Right renal cortex interstitium (tissue), 3 donors: Measurements from ENCODE around the gene F2R. TPM values are rescaled to one million over a fixed set of nuclear protein-coding genes. Genes with fewer than 3 reads are reported as not detected.
"Not testable (repeated sequence)": the region's sequence is repeated elsewhere in the genome, so short reads cannot be mapped to it uniquely, and the experiment has no call there.

ENCODE experiments used
- DNase-seq, 3 donors: peaks; one replicate each; pipeline ENCODE4 v3.0.0-alpha.2; 2013; ENCODE audit warnings: low read depth in 3 of 3, low spot score in 2 of 3
- polyA plus RNA-seq, 3 donors: library from polyadenylated mRNA; unstranded; fragments of 120-200 nt; gene quantifications; one replicate each; pipeline ENCODE4 v1.2.1, GENCODE V29; 2013; ENCODE audit not compliant: insufficient read length in 3 of 3

Gene F2R
- 10 to 100 TPM; 66.3 to 75.6 (median 70.0) TPM for polyA plus RNA-seq

DNA sequence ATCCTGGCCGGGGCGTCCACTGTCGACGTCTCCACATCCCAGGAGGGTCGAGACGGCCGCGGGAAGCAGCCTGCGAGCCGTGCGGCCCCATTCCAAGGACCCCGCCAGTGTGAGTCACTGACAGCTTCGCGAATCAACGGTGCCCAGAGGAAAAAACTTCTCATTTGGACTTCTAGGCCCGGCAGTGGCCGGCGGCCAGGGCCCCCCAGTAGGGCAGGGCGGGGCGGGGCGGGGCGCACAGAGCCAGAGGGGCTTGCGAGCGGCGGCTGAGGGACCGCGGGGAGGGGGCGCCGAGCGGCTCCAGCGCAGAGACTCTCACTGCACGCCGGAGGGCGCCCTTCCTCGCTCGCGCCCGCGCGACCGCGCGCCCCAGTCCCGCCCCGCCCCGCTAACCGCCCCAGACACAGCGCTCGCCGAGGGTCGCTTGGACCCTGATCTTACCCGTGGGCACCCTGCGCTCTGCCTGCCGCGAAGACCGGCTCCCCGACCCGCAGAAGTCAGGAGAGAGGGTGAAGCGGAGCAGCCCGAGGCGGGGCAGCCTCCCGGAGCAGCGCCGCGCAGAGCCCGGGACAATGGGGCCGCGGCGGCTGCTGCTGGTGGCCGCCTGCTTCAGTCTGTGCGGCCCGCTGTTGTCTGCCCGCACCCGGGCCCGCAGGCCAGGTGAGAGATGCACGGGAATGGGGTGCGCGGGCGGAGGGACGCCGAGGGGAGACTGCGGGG, at the start of gene F2R:
F2R (plus strand) TSS at position 391 of the 720 bp plus-strand sequence; CDS start at position 573, 182 bp downstream.
- peak in 1 of 3 donors; percentile 69 for DNase-seq

DNA sequence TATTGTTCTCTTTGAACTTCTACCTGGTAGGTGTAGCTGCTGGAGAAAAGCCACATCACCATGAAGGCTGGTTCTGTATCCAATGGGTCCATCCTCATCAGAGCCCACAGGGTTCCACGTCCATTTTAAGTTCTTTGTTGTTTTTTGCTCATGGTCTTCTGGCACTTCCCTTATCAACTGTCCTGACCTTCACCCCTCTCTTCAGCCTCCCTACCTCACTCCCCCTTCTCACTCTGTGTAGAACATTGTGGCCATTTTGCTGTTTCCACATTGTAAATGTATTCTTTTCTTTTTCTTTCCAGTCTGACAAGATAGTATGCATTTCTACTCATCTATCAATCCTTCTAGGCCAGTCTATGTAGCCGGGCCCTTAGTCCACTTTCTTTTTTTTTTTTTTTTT, 48.4 kb upstream of the F2R start:
- no peak for DNase-seq

DNA sequence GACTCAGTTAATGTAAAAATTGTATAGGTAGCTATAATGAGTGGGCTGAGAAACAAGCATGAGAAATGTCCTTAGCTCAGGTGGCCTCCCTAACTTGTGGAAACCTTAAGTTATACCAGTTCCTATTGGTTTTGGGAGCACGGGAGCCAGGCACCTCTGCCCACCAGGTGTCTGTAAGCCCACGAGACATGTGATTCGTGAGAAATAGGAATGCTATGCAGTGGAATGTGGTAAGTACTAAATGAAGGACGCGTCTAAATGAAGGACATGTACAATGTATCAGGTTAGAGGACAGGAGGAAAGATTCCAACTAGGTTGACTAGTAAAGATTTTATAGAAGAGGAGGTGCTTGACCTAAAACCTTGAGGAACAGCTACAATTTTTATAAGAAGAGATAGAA, 46.7 kb upstream of the F2R start:
- no peak for DNase-seq

DNA sequence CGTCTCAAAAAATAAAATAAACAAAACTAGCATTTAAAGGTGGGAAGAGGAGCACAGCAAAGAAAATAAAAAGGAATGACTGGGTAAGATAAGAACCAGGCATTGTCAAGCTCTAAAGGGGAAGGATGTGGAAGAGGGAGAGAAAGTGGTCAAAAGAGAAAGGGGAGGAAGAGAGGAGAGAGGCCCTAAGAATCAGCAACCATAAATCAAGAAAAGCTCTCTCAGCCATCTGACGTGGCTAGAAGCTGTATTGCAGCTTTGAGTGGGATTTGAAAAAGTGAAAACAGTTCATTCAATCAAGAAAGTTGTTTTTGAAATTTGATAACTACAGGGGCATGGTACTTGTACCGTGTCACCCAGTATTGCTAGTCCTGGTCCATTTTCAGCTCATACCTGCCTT, 45.4 kb upstream of the F2R start:
- DNase-seq, result no peak

DNA sequence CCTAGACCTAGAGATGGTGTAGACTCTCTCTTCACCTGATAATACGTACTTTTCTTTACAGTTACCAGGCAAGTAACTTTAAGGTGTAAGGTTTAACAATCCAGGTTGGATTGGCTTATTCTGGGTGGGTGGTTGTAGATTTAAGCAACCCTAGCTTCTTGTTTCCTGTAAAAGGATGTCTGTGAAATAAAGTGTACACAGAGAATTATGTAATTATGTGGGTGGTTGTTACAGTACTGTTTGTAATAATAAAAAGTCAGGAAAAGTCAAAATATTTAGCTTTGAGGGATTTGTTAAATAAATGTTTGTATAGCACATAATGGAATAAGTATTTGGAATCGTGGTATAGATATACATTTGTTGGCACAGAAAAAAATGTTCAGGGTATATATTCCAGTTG, 43.7 kb upstream of the F2R start:
- DNase-seq, result no peak

DNA sequence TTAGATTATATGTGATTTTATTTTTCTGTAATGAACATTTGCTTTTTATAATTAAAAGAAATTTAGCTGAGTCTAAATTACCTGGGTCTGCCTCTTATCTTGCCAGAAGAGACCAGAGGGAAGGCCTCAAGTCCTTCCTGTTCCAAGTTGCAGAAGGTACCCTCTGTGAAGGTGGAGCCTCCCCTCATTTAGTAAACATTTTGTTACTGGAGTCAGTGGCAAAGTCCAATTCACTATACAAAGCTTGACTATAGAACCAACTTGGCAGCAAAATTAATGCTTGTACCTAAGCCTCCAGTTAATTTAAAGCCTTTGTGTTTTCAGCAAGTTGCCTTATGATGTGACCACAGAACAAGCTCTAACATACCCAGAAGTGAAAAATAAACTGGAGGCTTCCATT, 42.8 kb upstream of the F2R start:
- no peak for DNase-seq

DNA sequence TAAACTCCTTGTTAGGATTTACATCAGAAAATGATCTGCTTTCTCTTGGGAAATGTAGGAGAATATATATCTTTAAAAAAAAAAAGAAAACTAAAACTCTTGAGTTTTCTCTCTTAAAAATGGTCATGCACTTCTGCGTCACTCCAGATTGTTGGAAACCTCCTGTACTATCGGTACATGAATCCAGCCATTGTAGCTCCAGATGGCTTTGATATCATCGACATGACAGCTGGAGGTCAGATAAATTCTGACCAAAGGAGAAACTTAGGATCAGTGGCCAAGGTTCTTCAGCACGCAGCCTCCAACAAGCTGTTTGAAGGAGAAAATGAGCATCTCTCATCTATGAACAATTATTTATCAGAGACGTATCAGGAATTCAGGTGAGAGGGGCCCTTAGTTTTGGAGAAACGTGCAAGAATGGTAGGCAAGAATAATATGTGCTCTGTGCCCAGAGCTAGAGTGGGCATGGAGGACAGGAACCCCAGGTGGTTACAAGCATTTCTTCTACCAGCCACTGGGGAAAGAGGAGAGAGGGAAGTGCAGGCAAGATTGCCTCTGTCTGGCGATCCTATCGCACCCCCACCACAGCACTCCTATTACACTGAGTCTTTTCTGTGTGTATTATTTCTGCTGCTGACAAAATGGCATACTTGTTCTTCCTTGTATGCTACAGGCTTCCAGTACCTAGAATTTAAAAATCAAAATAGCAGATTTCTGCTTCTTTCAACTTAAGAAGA, 41.4 kb upstream of the F2R start:
- no peak for DNase-seq

DNA sequence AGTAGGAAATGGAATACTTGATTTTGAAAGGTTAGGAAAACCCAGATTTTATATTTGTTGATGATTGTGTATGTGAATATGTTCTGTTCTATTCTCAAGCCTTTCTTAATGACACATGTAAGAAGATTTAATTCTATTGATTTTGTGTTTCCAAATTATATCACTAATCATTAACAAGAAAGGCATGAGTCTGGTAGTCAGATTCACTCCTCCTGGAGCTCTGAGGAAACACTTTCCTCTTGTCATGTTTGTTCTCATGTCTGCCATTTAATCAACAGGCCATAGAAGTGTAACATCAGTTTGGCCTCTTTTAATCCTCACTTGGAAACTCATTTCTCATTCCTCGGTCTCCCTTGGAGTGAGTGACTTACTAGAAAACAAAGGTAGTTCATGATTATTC, 40.6 kb upstream of the F2R start:
- no peak for DNase-seq

DNA sequence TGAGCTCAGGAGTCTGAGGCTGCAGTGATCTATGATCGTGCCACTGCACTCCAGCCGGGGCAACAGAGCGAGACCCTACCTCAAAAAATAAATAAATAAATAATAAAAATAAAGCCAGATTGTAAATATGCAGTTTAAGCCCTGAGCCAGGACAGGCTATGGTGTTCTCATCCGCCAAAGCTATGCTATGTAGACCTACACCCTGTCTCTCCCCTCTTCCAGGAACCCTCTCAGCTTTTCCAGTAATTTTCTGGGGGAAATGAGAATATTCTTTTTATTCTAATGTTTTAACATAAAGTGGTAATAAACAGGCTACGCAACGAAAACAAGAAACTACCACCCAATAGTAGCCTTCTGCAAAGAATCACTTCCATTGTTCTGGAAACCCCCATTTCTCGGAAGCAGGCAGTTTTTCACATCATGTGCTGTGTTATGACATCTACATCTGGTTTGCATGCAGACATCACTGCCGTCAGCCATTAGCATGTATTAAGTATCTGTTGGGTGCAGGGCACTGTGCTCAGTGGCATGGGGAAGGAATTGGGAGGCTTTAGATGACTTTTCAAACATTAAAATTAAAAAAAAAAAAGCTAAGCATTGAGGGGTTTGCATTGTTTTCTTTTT, 38.0 kb upstream of the F2R start:
- no peak for DNase-seq

DNA sequence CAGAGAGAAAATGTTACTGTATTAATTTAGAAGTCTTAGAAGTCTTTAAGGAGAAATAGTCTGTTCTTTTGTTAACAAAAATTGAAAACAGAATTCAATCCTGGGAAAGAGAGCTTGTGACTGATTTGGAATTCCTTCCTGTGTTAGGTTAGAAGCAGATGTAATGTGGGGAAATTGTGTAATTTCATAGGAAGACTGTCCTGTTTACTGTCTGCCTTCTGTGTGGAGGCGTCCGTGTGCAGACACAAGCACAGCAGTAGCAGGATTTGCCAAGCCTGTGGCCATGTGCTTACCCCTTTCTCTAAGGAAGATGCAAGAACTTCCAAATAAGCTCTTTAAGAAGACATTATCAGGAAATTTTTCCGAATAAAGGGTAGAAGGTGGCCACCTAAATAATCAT, 36.7 kb upstream of the F2R start:
- DNase-seq, result no peak

DNA sequence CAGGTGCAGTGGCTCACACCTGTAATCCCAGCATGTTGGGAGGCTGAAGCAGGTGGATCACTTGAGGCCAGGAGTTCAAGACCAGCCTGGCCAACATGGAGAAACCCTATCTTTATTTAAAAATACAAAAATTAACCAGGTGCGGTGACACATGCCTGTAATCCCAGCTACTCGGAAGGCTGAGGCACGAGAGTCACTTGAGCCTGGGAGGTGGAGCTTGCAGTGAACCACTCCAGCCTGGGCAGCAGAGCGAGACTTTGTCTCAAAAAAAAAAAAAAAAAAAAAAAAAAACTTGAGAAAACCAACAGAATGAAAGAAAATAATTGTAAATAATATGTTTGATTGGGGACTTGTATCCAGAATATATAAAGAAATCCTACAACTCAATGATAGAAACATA, 35.1 kb upstream of the F2R start:
- not testable (repeated sequence) for DNase-seq

DNA sequence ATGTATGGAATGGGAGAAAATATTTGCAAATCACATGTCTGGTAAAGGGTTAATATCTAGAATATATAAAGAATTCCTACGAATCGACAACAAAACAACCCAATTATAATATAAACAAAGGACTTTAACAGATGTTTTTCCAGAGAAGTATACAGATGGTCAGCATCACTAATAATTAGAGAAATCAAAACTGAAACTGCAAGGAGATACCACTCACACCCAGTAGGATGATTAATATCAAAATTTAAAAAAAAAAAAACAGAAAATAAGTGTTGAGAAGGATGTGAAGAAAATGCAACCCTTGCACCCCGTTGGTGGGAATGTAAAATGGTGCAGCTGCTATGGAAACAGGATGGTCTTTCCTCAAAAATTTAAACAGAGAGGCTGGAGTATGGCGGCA, 34.6 kb upstream of the F2R start:
- DNase-seq, result no peak

DNA sequence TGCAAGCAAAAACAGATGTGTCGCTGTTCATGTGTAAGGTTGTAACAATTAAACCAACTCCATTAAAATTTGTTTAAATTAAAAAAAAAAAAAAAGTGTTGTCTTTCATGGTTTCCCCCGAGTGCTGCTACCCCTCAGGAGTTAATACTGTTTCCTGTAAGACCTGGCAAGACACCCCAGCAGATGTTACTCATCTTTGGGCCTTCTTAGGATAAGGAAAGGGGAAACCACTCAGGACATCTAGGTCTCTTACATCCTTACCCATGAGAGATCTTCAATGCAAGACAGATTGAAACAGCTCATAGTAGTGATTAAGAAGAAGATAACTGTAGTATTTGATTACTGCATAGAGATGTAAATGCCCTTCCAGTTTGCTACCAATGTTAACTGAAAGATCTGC, 33.5 kb upstream of the F2R start:
- no peak for DNase-seq

DNA sequence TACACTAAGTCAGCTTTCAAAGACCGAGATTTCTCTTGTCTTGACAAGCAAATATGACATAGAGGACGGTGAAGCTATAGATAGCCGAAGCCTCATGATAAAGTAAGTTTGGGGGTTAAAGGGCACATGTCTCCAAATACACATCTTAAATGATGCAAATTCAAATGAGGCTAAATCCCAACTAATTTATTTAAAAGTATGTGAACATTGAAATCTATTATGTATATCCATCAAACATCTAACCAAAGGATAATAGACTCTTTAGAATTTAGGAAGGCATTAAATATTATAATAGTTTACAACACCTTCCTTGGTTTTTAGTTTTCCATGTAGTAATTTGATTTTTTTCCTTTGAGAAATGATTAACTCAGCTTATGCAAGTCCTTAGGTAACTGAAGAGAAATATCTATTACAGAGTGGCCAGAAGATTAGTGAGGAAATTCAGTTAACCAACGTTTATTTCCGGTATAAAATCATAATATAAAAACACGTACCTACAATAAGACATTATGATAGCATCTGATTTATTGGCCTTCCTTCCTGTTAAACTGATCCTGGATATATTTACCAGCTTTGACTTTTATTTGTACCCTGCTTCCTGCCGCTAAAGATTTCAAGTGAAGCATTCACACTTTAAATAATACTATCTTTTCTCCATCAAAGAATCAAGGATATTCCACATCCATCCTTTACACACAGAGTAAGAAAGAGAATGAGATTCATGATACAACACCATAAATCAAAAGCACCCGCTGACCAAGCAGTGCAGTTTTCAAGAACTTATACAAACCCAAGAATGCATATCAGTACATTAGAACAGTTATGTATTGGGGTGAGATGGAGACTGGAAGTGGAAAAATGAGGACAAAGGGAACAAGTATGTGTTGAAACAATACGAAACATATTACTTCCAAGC, 31.9 kb upstream of the F2R start:
- no peak for DNase-seq

DNA sequence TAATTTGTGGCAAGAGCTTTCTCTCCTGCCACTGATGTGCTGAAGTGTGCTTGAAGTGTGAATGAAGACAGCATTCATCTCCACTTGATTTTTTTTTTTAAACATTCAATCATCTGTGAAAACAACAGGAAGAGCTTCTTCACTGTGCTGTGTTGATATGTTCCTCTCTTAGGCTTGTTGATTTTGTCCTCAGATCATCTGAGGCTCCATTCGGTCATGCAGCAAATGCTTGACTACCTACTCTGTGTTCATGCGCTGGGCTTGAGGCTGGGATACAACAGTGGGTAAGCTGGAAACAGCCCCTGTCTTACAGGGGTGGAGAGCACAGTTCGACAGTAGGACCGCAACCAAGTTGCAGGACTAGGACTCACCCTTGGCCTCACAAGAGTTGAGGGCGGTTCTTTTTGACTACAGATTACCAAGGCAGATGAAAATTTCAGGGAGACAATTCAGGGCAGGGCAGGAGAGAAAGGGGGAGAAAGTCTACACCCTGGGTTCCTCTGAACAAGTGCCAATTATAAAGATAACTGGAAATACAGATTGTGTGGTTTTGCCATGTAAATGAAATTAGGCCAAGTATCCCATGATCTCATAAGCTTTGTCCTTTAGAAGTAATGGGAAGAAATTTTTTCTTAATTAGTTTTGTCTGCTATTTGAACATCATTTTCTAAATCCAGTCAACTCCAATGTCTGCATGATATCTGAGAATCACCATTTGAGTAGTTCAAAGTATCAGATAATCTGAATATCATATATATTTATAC, 31.0 kb upstream of the F2R start:
- DNase-seq, result no peak

DNA sequence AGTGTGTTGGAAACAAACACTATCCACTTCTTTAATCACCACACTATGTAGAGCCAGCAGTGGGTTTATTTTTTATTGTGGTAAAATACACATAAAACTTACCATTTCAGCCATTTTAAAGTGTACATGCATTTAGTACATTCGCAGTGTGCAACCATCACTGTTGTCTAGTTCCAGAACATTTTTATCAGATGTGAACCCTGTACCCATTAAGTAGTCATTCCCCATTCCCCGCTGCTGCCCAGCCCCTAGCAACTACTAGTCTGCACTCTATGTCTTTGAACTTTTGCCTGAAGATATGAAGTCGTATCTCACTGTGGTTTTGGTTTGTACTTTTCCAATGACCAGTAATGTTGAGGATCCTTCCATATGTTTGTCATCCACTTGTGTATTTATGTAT, 30.2 kb upstream of the F2R start:
- no peak for DNase-seq

DNA sequence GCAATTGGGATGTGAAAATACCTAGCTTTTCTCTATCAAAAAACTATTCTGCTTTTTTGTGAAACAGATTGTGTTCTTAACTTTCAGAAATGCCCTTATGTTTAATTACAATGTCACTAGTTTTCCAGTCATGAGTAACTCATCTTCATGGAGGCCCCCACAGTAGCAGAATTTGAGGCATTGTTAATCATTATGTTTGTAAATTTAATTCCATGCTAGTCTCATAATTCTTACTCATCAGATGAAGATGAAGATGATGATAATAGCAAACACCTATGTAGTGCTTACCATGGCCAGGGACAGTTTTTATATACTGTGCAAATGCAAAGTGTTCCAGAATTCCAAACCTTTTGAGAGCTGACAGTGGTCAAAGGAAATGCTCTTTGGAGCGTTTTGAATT, 27.7 kb upstream of the F2R start:
- DNase-seq, result no peak

DNA sequence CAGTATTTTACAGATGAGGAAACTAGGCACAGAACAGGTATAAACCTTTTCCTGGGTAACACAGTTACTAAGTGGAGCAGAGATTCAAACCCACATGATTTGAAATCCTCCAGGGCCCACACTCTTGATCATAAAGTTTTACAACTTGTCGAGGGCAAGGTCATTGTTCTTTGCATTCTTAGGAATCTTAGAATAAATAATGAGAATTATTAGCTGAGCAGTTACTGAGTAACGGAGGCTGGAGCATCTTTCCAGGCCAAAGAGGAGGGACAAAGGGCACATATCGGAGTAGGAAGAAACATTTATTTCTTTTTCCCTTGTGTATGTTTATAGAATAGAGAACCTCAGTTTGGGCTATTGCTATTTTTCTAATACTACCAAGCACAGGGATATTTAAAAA, 27.1 kb upstream of the F2R start:
- no peak for DNase-seq

DNA sequence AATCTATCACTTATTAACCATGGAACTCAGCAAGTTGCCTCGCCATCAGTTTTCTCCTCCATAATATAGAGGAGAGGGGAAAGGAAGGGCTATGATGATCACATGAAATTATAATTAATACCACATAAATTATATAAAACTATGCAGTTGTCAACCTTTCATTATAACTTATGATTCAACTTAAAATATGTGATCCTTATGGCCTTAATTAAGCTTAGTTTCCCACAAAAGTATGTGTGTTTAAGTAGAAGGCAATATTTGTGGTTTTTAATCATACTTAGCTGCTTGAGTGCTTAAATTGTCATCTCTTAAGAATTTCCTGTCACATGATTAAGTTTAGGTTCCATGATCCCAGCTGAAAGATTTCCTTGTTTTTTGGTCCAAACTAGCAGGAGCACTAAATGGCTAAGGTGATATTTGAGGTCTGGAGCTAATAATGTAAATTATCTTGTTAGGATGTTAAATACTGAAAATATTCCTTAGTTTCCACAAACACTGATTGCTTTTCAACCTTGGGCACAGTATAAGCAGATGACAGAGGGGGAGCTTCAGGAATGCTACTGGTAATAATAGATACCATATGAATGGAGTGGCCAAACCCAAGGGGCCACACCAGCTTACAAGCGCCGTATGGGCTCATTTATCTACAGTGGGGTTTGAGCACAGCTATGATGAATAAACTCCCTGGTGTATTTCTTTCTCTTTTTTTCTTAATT, 26.4 kb upstream of the F2R start:
- no peak for DNase-seq
